Astrocyte of the cerebellum (primary cell): ENCODE data around the gene IGSF21.

Experiments
- DNase-seq: peaks from one replicate; pipeline ENCODE4 v3.0.0-alpha.2; 2011; ENCODE audit warnings: low read depth
- H3K4me3 ChIP-seq: 2 replicates; pipeline ENCODE4 v1.5.1; 2011; ENCODE audit warnings: mild to moderate bottlenecking, low read depth, low read length, moderate library complexity
- CTCF ChIP-seq: IDR thresholded peaks from 2 replicates; pipeline ENCODE4 v1.5.1; 2012; ENCODE audit warnings: low read length, low read depth, moderate library complexity, mild to moderate bottlenecking; ENCODE audit errors: missing control alignments
- in situ Hi-C: cut with HindIII; loops from 2 replicates; pipeline ENCODE4 v1.10.0; 2017; ENCODE audit warnings: low sequenced_read_pairs

The IGSF21 gene

GRCh38 chr1:18314399-18314798 lies 206.8 kb downstream of the IGSF21 start:
- TF ChIP-seq CTCF, result no peak
- in situ Hi-C loops, result no loop called here
- H3K4me3 ChIP-seq, result no peak overlapping the region
- DNase-seq, result no peak

- no peak for DNase-seq
- H3K4me3 ChIP-seq, result no peak overlapping the region
- in situ Hi-C loops, result no loop called here
Measured at GRCh38 chr1:18315449-18315848, 207.9 kb downstream of the IGSF21 start.

GRCh38 chr1:18316764-18317163 lies 209.2 kb downstream of the IGSF21 start:
- DNase-seq, result no peak
- no peak for TF ChIP-seq CTCF
- in situ Hi-C loops, result no loop called here
- H3K4me3 ChIP-seq, result no peak overlapping the region

More at GRCh38 chr1:18315449-18315848, 207.9 kb downstream of the IGSF21 start:
- TF ChIP-seq CTCF, result no peak

- DNase-seq, result no peak
Measured at GRCh38 chr1:18319099-18319498, 211.5 kb downstream of the IGSF21 start.

GRCh38 chr1:18320051-18320450 lies 212.5 kb downstream of the IGSF21 start:
- TF ChIP-seq CTCF, result no peak
- H3K4me3 ChIP-seq, result no peak overlapping the region
- no peak for DNase-seq
- in situ Hi-C loops, result no loop called here

More at GRCh38 chr1:18319099-18319498, 211.5 kb downstream of the IGSF21 start:
- H3K4me3 ChIP-seq, result no peak overlapping the region
- TF ChIP-seq CTCF, result no peak
- in situ Hi-C loops, result no loop called here

- no peak for TF ChIP-seq CTCF
- no peak for DNase-seq
- in situ Hi-C loops, result no loop called here
- no peak overlapping the region for H3K4me3 ChIP-seq
Measured at GRCh38 chr1:18322368-18323032, 214.9 kb downstream of the IGSF21 start.
